WTC11 (cell line): ENCODE data around the gene ARHGEF28. TPM values are rescaled to one million over a fixed set of nuclear protein-coding genes. Genes with fewer than 3 reads are reported as not detected.

Experiments used
- ATAC-seq: fragments of 200-7000 bp; cut with Tn5 transposase; 2 replicates; pipeline ENCODE4 v1.10.0; 2021; ENCODE audit warnings: mild to moderate bottlenecking, moderate library complexity
- CTCF ChIA-PET: fragments of 300-600 bp; sonication (Branson Sonifier 250); formaldehyde crosslinking; loops from one replicate; lab custom pipeline; 2021; ENCODE audit warnings: antibody characterized with exemption; lab: Charles Lee
- POLR2A ChIA-PET: fragments of 350-600 bp; sonication (Branson Sonifier 250); formaldehyde crosslinking; loops from one replicate; lab custom pipeline; 2021; ENCODE audit warnings: antibody characterized with exemption; lab: Charles Lee
- DNase-seq: peaks from one replicate; pipeline ENCODE4 v3.0.0; 2021; ENCODE audit warnings: low spot score
- H3K27ac Mint-ChIP-seq: 2 replicates; pipeline ENCODE4 v1.8.0; 2021; ENCODE audit warnings: mixed read lengths
- H3K27me3 Mint-ChIP-seq: 2 replicates; pipeline ENCODE4 v1.8.0; 2021; ENCODE audit warnings: low read depth, mild to moderate bottlenecking, moderate library complexity, mixed read lengths
- H3K36me3 Mint-ChIP-seq: 2 replicates; pipeline ENCODE4 v1.8.0; 2021; ENCODE audit warnings: mixed read lengths
- H3K4me1 Mint-ChIP-seq: 2 replicates; pipeline ENCODE4 v1.8.0; 2022; ENCODE audit warnings: mixed read lengths
- H3K4me3 Mint-ChIP-seq: 2 replicates; pipeline ENCODE4 v1.8.0; 2021; ENCODE audit warnings: mild to moderate bottlenecking, moderate library complexity, mixed read lengths
- H3K9me3 Mint-ChIP-seq: 2 replicates; pipeline ENCODE4 v1.8.0; 2021; ENCODE audit warnings: mixed read lengths
- CREB1 ChIP-seq: sonication (generic); formaldehyde crosslinking; IDR thresholded peaks from 2 replicates; pipeline ENCODE4 v1.8.0; 2023; ENCODE audit warnings: mild to moderate bottlenecking, missing genetic modification reagents
- ETV6 ChIP-seq: sonication (generic); formaldehyde crosslinking; IDR thresholded peaks from 2 replicates; pipeline ENCODE4 v1.8.1; 2022; ENCODE audit warnings: mild to moderate bottlenecking, missing genetic modification reagents
- GABPB1 ChIP-seq: sonication (generic); formaldehyde crosslinking; IDR thresholded peaks from 2 replicates; pipeline ENCODE4 v1.8.1; 2023; ENCODE audit warnings: mild to moderate bottlenecking, missing genetic modification reagents
- IRF2 ChIP-seq: sonication (generic); formaldehyde crosslinking; IDR thresholded peaks from 2 replicates; pipeline ENCODE4 v1.8.0; 2022; ENCODE audit warnings: low read depth, missing genetic modification reagents, borderline replicate concordance
- MLX ChIP-seq: sonication (generic); formaldehyde crosslinking; IDR thresholded peaks from 2 replicates; pipeline ENCODE4 v1.8.1; 2023; ENCODE audit warnings: mild to moderate bottlenecking, missing genetic modification reagents, moderate library complexity
- NR3C1 ChIP-seq: sonication (generic); formaldehyde crosslinking; conservative IDR thresholded peaks from 2 replicates; pipeline ENCODE4 v1.8.1; 2023; ENCODE audit warnings: low read depth, mild to moderate bottlenecking, missing genetic modification reagents
- PREB ChIP-seq: sonication (generic); formaldehyde crosslinking; IDR thresholded peaks from 2 replicates; pipeline ENCODE4 v1.8.1; 2022; ENCODE audit warnings: mild to moderate bottlenecking, missing genetic modification reagents, moderate library complexity, borderline replicate concordance
- ZBTB21 ChIP-seq: sonication (generic); formaldehyde crosslinking; IDR thresholded peaks from 2 replicates; pipeline ENCODE4 v1.8.1; 2023; ENCODE audit warnings: mild to moderate bottlenecking, missing genetic modification reagents, borderline replicate concordance
- ZBTB43 ChIP-seq: sonication (generic); formaldehyde crosslinking; IDR thresholded peaks from 2 replicates; pipeline ENCODE4 v1.8.1; 2023; ENCODE audit warnings: mild to moderate bottlenecking, missing genetic modification reagents
- ZNF396 ChIP-seq: fragments of 250-450 bp; sonication (Bioruptor Pico); IDR thresholded peaks from 2 replicates; pipeline ENCODE4 v1.8.0; 2021; ENCODE audit warnings: mild to moderate bottlenecking, moderate library complexity, borderline replicate concordance
- ZNF423 ChIP-seq: fragments of 250-450 bp; sonication (Bioruptor Pico); IDR thresholded peaks from 2 replicates; pipeline ENCODE4 v2.1.2; 2022; ENCODE audit warnings: mild to moderate bottlenecking, moderate library complexity
- total RNA-seq: library from RNA; stranded (reverse); gene quantifications from 3 replicates; pipeline ENCODE4 v1.2.3, GENCODE V29; 2021
- TF ChIP-seq, protein P1 (sequence below): sonication (generic); formaldehyde crosslinking; IDR thresholded peaks from 2 replicates; pipeline ENCODE4 v1.8.1; 2023; ENCODE audit warnings: mild to moderate bottlenecking, moderate library complexity, missing genetic modification reagents
- TF ChIP-seq, protein P2 (sequence below): sonication (generic); formaldehyde crosslinking; IDR thresholded peaks from 2 replicates; pipeline ENCODE4 v1.8.1; 2022; ENCODE audit warnings: mild to moderate bottlenecking, moderate library complexity, missing genetic modification reagents
- TF ChIP-seq, protein P3 (sequence below): sonication (generic); formaldehyde crosslinking; IDR thresholded peaks from 2 replicates; pipeline ENCODE4 v1.8.1; 2023; ENCODE audit warnings: mild to moderate bottlenecking, missing genetic modification reagents
- TF ChIP-seq, protein P4 (sequence below): fragments of 250-450 bp; sonication (Bioruptor Pico); conservative IDR thresholded peaks from 2 replicates; pipeline ENCODE4 v1.9.0; 2021; ENCODE audit warnings: mild to moderate bottlenecking
- TF ChIP-seq, protein P5 (sequence below): sonication (generic); formaldehyde crosslinking; conservative IDR thresholded peaks from 2 replicates; pipeline ENCODE4 v1.8.1; 2023; ENCODE audit warnings: mild to moderate bottlenecking, low read depth, missing genetic modification reagents, moderate library complexity

Gene ARHGEF28
- total RNA-seq, 1 experiment from 2014 or later: 0.96 TPM

DNA sequence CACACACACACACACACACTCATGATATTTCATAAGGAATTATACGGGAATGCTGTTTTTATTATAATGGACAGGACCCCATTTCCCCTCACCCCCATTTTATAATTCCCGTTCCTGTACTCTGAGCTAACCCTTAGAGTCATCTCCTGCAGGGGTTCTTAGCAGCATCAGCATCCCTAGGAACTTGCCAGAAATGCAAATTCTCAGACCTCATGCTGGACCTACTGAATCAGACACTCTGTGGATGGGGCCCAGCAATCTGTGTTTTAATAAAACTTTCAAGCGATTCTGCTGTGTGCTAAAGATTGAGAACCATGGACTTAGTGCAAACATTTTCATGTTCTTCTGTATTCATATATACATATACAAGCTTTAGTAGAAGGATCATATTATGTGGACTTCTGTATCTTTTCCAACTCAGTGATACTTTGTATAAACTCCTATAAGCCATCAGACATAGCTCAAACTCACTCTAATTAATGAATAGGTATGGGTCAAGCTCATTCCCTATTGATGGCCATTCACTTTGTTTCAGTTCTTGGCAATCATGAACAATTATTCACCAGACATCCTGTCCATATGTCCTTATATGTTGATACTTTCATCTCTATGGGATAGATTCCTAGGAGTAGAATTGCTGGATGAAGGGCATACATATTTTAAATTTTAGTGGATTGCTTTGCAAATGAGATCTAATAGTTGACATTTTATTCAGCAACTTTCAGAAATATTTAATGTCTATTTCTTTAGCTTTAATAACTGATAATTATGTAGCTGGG is 65.5 kb downstream of the ARHGEF28 start:
- no peak overlapping the region for H3K4me3 Mint-ChIP-seq
- ATAC-seq: no peak
- TF ChIP-seq, protein P1, sequence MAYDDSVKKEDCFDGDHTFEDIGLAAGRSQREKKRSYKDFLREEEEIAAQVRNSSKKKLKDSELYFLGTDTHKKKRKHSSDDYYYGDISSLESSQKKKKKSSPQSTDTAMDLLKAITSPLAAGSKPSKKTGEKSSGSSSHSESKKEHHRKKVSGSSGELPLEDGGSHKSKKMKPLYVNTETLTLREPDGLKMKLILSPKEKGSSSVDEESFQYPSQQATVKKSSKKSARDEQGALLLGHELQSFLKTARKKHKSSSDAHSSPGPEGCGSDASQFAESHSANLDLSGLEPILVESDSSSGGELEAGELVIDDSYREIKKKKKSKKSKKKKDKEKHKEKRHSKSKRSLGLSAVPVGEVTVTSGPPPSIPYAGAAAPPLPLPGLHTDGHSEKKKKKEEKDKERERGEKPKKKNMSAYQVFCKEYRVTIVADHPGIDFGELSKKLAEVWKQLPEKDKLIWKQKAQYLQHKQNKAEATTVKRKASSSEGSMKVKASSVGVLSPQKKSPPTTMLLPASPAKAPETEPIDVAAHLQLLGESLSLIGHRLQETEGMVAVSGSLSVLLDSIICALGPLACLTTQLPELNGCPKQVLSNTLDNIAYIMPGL (CRISPR knock-in tag): no peak
- TF ChIP-seq ETV6 (CRISPR knock-in tag) (no peak), NR3C1 (CRISPR knock-in tag) (no peak), MLX (CRISPR knock-in tag) (no peak), ZBTB21 (CRISPR knock-in tag) (no peak)
- TF ChIP-seq, protein P2, sequence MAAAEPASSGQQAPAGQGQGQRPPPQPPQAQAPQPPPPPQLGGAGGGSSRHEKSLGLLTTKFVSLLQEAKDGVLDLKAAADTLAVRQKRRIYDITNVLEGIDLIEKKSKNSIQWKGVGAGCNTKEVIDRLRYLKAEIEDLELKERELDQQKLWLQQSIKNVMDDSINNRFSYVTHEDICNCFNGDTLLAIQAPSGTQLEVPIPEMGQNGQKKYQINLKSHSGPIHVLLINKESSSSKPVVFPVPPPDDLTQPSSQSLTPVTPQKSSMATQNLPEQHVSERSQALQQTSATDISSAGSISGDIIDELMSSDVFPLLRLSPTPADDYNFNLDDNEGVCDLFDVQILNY (CRISPR knock-in tag): no peak
- TF ChIP-seq, all 79 proteins: peak for 0
- Mint-ChIP-seq H3K4me1 (peaks cover 30% of the 10 kb centered on the region), H3K36me3 (no peaks in the 10 kb centered on the region), H3K9me3 (no peaks in the 10 kb centered on the region), H3K27me3 (no peaks in the 10 kb centered on the region; the same call in 1 of the 2 replicates), H3K27ac (no peak overlapping the region)
- ChIA-PET CTCF (no interaction called here), POLR2A (no interaction called here)
- DNase-seq: no peak

GRCh38 chr5:73692166-73692640 is 66.2 kb downstream of the ARHGEF28 start:
- POLR2A ChIA-PET: no interaction called here
- CTCF ChIA-PET: interaction anchor here (1.5 kb wide), 1 partner anchor 173 kb away, joined by 4 read pairs; no protein-coding TSS in a partner anchor
- Mint-ChIP-seq H3K27ac (no peak overlapping the region), H3K9me3 (no peaks in the 10 kb centered on the region), H3K36me3 (no peaks in the 10 kb centered on the region), H3K27me3 (no peaks in the 10 kb centered on the region; the same call in 1 of the 2 replicates), H3K4me1 (peaks cover 30% of the 10 kb centered on the region), H3K4me3 (no peak overlapping the region)
- DNase-seq: no peak
- no peak for ATAC-seq
- TF ChIP-seq IRF2 (CRISPR knock-in tag) (no peak), ZNF423 (no peak), PREB (CRISPR knock-in tag) (no peak), ZNF396 (CRISPR knock-in tag) (no peak), CREB1 (no peak), ZBTB43 (no peak), GABPB1 (CRISPR knock-in tag) (no peak)
- TF ChIP-seq, protein P3, sequence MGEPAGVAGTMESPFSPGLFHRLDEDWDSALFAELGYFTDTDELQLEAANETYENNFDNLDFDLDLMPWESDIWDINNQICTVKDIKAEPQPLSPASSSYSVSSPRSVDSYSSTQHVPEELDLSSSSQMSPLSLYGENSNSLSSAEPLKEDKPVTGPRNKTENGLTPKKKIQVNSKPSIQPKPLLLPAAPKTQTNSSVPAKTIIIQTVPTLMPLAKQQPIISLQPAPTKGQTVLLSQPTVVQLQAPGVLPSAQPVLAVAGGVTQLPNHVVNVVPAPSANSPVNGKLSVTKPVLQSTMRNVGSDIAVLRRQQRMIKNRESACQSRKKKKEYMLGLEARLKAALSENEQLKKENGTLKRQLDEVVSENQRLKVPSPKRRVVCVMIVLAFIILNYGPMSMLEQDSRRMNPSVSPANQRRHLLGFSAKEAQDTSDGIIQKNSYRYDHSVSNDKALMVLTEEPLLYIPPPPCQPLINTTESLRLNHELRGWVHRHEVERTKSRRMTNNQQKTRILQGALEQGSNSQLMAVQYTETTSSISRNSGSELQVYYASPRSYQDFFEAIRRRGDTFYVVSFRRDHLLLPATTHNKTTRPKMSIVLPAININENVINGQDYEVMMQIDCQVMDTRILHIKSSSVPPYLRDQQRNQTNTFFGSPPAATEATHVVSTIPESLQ: no peak
- TF ChIP-seq, protein P4, sequence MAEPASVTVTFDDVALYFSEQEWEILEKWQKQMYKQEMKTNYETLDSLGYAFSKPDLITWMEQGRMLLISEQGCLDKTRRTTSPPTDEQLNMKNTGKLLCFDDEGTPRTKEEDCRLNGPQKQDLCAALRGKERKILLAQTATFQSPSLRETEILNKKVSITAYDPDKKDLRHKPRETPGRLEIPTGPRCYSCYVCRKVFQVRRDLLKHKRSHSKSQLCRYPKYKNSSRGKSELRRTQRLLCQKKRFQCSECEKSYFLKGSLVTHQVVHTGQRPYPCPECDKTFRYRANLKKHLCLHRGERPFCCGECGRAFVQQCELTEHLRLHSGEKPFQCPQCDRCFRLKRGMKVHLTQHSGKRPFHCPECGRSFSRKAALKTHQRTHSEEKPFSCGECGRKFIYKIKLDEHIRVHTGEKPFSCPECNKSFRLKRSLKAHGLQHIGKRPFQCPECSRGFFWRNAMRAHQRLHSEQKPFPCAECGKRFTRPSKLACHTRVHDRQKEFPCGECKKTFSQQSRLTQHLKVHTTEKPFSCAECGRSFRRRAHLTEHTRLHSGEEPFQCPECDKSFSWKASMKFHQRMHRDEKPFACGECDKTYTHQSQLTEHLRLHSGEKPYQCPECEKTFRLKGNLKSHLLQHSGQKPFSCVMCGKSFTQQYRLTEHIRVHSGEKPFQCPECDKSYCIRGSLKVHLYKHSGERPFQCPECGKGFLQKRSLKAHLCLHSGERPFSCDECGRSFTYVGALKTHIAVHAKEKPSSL (CRISPR knock-in tag): no peak
- TF ChIP-seq, protein P5, sequence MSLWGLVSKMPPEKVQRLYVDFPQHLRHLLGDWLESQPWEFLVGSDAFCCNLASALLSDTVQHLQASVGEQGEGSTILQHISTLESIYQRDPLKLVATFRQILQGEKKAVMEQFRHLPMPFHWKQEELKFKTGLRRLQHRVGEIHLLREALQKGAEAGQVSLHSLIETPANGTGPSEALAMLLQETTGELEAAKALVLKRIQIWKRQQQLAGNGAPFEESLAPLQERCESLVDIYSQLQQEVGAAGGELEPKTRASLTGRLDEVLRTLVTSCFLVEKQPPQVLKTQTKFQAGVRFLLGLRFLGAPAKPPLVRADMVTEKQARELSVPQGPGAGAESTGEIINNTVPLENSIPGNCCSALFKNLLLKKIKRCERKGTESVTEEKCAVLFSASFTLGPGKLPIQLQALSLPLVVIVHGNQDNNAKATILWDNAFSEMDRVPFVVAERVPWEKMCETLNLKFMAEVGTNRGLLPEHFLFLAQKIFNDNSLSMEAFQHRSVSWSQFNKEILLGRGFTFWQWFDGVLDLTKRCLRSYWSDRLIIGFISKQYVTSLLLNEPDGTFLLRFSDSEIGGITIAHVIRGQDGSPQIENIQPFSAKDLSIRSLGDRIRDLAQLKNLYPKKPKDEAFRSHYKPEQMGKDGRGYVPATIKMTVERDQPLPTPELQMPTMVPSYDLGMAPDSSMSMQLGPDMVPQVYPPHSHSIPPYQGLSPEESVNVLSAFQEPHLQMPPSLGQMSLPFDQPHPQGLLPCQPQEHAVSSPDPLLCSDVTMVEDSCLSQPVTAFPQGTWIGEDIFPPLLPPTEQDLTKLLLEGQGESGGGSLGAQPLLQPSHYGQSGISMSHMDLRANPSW: no peak
- TF ChIP-seq, protein P2 (CRISPR knock-in tag): no peak
